Measurements from ENCODE around the gene TARS3.

The TARS3 gene

GRCh38 chr15:101724675-101725005 lies 367 bp upstream of the TARS3 start:
- DNase-seq (ENCODE audit: low spot score in 2 of 2) (no peak), ATAC-seq (ENCODE audit: low read depth) (no peak)
- Mint-ChIP-seq H3K36me3 (peaks cover 14% of the 10 kb centered on the region), H3K4me3 (peak overlapping the region; percentile 37), H3K9me3 (peaks cover 4% of the 10 kb centered on the region), H3K27me3 (no peaks in the 10 kb centered on the region), H3K4me1 (peaks cover 7% of the 10 kb centered on the region), H3K27ac (peak overlapping the region; percentile 12)

GRCh38 chr15:101723171-101723873 lies 951 bp downstream of the TARS3 start:
- Mint-ChIP-seq H3K4me3 (peak overlapping the region; percentile 89), H3K27me3 (no peaks in the 10 kb centered on the region), H3K27ac (peak overlapping the region; percentile 67), H3K9me3 (peaks cover 4% of the 10 kb centered on the region), H3K36me3 (peaks cover 23% of the 10 kb centered on the region), H3K4me1 (peaks cover 7% of the 10 kb centered on the region)
- DNase-seq (ENCODE audit: low spot score in 2 of 2) = no peak
- no peak for ATAC-seq (ENCODE audit: low read depth)

GRCh38 chr15:101718896-101719295 lies 5.4 kb downstream of the TARS3 start:
- peaks cover 3% of the 10 kb centered on the region for H3K9me3 Mint-ChIP-seq

GRCh38 chr15:101712078-101712477 lies 12.2 kb downstream of the TARS3 start:
- H3K27ac Mint-ChIP-seq = no peak overlapping the region
- peaks cover 42% of the 10 kb centered on the region for H3K36me3 Mint-ChIP-seq
- peaks cover 3% of the 10 kb centered on the region for H3K4me1 Mint-ChIP-seq
- DNase-seq (ENCODE audit: low spot score in 2 of 2) (no peak), ATAC-seq (ENCODE audit: low read depth) (no peak)
- no peaks in the 10 kb centered on the region for H3K27me3 Mint-ChIP-seq
- H3K4me3 Mint-ChIP-seq = no peak overlapping the region
- no peaks in the 10 kb centered on the region for H3K9me3 Mint-ChIP-seq

More at GRCh38 chr15:101718896-101719295, 5.4 kb downstream of the TARS3 start:
- no peak for ATAC-seq (ENCODE audit: low read depth)
- no peak for DNase-seq (ENCODE audit: low spot score in 2 of 2)
- no peaks in the 10 kb centered on the region for H3K27me3 Mint-ChIP-seq
- H3K36me3 Mint-ChIP-seq = peaks cover 35% of the 10 kb centered on the region
- peaks cover 10% of the 10 kb centered on the region for H3K4me1 Mint-ChIP-seq
- no peak overlapping the region for H3K27ac Mint-ChIP-seq
- no peak overlapping the region for H3K4me3 Mint-ChIP-seq

GRCh38 chr15:101710806-101711205 lies 13.5 kb downstream of the TARS3 start:
- no peaks in the 10 kb centered on the region for H3K27me3 Mint-ChIP-seq
- H3K36me3 Mint-ChIP-seq = peaks cover 42% of the 10 kb centered on the region
- peaks cover 3% of the 10 kb centered on the region for H3K4me1 Mint-ChIP-seq
- no peaks in the 10 kb centered on the region for H3K9me3 Mint-ChIP-seq
- DNase-seq (ENCODE audit: low spot score in 2 of 2) = no peak
- no peak overlapping the region for H3K4me3 Mint-ChIP-seq
- no peak overlapping the region for H3K27ac Mint-ChIP-seq
- ATAC-seq (ENCODE audit: low read depth) = no peak

- Mint-ChIP-seq H3K4me1 (peaks cover 3% of the 10 kb centered on the region), H3K27me3 (no peaks in the 10 kb centered on the region), H3K4me3 (no peak overlapping the region), H3K9me3 (no peaks in the 10 kb centered on the region), H3K27ac (no peak overlapping the region), H3K36me3 (peaks cover 48% of the 10 kb centered on the region)
- DNase-seq (ENCODE audit: low spot score in 2 of 2) (no peak), ATAC-seq (ENCODE audit: low read depth) (no peak)
Observed at GRCh38 chr15:101709466-101709865, 14.8 kb downstream of the TARS3 start.

- Mint-ChIP-seq H3K4me3 (no peak overlapping the region), H3K36me3 (peaks cover 42% of the 10 kb centered on the region)
Observed at GRCh38 chr15:101707983-101708382, 16.3 kb downstream of the TARS3 start.

GRCh38 chr15:101702077-101702476 lies 22.2 kb downstream of the TARS3 start:
- no peaks in the 10 kb centered on the region for H3K4me1 Mint-ChIP-seq
- no peak for ATAC-seq (ENCODE audit: low read depth)
- H3K27ac Mint-ChIP-seq = no peak overlapping the region

More at GRCh38 chr15:101707983-101708382, 16.3 kb downstream of the TARS3 start:
- no peak for ATAC-seq (ENCODE audit: low read depth)
- no peaks in the 10 kb centered on the region for H3K27me3 Mint-ChIP-seq
- H3K9me3 Mint-ChIP-seq = no peaks in the 10 kb centered on the region
- H3K4me1 Mint-ChIP-seq = peaks cover 3% of the 10 kb centered on the region
- DNase-seq (ENCODE audit: low spot score in 2 of 2) = no peak
- no peak overlapping the region for H3K27ac Mint-ChIP-seq

GRCh38 chr15:101698314-101698713 lies 26.0 kb downstream of the TARS3 start:
- DNase-seq (ENCODE audit: low spot score in 2 of 2) (no peak), ATAC-seq (ENCODE audit: low read depth) (no peak)
- Mint-ChIP-seq H3K36me3 (peaks cover 65% of the 10 kb centered on the region), H3K4me1 (no peaks in the 10 kb centered on the region), H3K9me3 (no peaks in the 10 kb centered on the region), H3K27me3 (no peaks in the 10 kb centered on the region), H3K27ac (no peak overlapping the region), H3K4me3 (no peak overlapping the region)

More at GRCh38 chr15:101702077-101702476, 22.2 kb downstream of the TARS3 start:
- H3K9me3 Mint-ChIP-seq = no peaks in the 10 kb centered on the region
- H3K4me3 Mint-ChIP-seq = no peak overlapping the region
- no peak for DNase-seq (ENCODE audit: low spot score in 2 of 2)
- H3K27me3 Mint-ChIP-seq = no peaks in the 10 kb centered on the region
- peaks cover 52% of the 10 kb centered on the region for H3K36me3 Mint-ChIP-seq

GRCh38 chr15:101697488-101697887 lies 26.8 kb downstream of the TARS3 start:
- H3K27me3 Mint-ChIP-seq = no peaks in the 10 kb centered on the region
- no peak overlapping the region for H3K27ac Mint-ChIP-seq
- ATAC-seq (ENCODE audit: low read depth) = no peak
- peaks cover 69% of the 10 kb centered on the region for H3K36me3 Mint-ChIP-seq
- H3K9me3 Mint-ChIP-seq = no peaks in the 10 kb centered on the region
- DNase-seq (ENCODE audit: low spot score in 2 of 2) = no peak
- no peak overlapping the region for H3K4me3 Mint-ChIP-seq
- H3K4me1 Mint-ChIP-seq = no peaks in the 10 kb centered on the region

- Mint-ChIP-seq H3K27me3 (no peaks in the 10 kb centered on the region), H3K4me3 (no peak overlapping the region), H3K36me3 (peaks cover 65% of the 10 kb centered on the region), H3K9me3 (no peaks in the 10 kb centered on the region), H3K4me1 (no peaks in the 10 kb centered on the region), H3K27ac (no peak overlapping the region)
- ATAC-seq (ENCODE audit: low read depth) = no peak
- no peak for DNase-seq (ENCODE audit: low spot score in 2 of 2)
Observed at GRCh38 chr15:101696829-101697228, 27.4 kb downstream of the TARS3 start.

GRCh38 chr15:101694261-101694660 lies 30.0 kb downstream of the TARS3 start:
- no peak overlapping the region for H3K4me3 Mint-ChIP-seq
- ATAC-seq (ENCODE audit: low read depth) (no peak), DNase-seq (ENCODE audit: low spot score in 2 of 2) (no peak)
- H3K9me3 Mint-ChIP-seq = no peaks in the 10 kb centered on the region
- H3K4me1 Mint-ChIP-seq = no peaks in the 10 kb centered on the region
- no peaks in the 10 kb centered on the region for H3K27me3 Mint-ChIP-seq
- peaks cover 52% of the 10 kb centered on the region for H3K36me3 Mint-ChIP-seq
- no peak overlapping the region for H3K27ac Mint-ChIP-seq

GRCh38 chr15:101692801-101693598 lies 31.3 kb downstream of the TARS3 start:
- Mint-ChIP-seq H3K36me3 (peaks cover 45% of the 10 kb centered on the region), H3K4me1 (no peaks in the 10 kb centered on the region), H3K27me3 (no peaks in the 10 kb centered on the region), H3K4me3 (no peak overlapping the region), H3K27ac (no peak overlapping the region), H3K9me3 (no peaks in the 10 kb centered on the region)
- ATAC-seq (ENCODE audit: low read depth) (no peak), DNase-seq (ENCODE audit: low spot score in 2 of 2) (no peak)

- Mint-ChIP-seq H3K36me3 (peaks cover 28% of the 10 kb centered on the region), H3K4me1 (no peaks in the 10 kb centered on the region), H3K4me3 (no peak overlapping the region), H3K27ac (no peak overlapping the region), H3K27me3 (no peaks in the 10 kb centered on the region), H3K9me3 (no peaks in the 10 kb centered on the region)
- no peak for DNase-seq (ENCODE audit: low spot score in 2 of 2)
- ATAC-seq (ENCODE audit: low read depth) = no peak
Observed at GRCh38 chr15:101689901-101690300, 34.4 kb downstream of the TARS3 start.
